GM18507 (cell line): ENCODE results near the gene REV1.

Experiments used
- DNase-seq: peaks from one replicate; pipeline ENCODE4 v3.0.0; 2011; ENCODE audit warnings: low read depth; ENCODE audit not compliant: insufficient read length; ENCODE audit errors: extremely low spot score
- FAIRE-seq: peaks from 2 replicates; lab custom pipeline; 2011; peaks lifted over from hg19 to GRCh38; lab: Jason Lieb, UNC

Gene REV1

GRCh38 chr2:99417396-99417795 is 72.4 kb downstream of the REV1 start:
- FAIRE-seq, result no peak
- DNase-seq, result no peak

- no peak for FAIRE-seq
- DNase-seq, result no peak
Measured at GRCh38 chr2:99414566-99414965, 75.3 kb downstream of the REV1 start.

GRCh38 chr2:99410276-99410675 is 79.5 kb downstream of the REV1 start:
- DNase-seq, result no peak
- no peak for FAIRE-seq

- DNase-seq (no peak), FAIRE-seq (no peak)
Measured at GRCh38 chr2:99406137-99406536, 83.7 kb downstream of the REV1 start.

- no peak for FAIRE-seq
- no peak for DNase-seq
Measured at GRCh38 chr2:99404797-99405669, 84.8 kb downstream of the REV1 start.

GRCh38 chr2:99404039-99404796 is 85.6 kb downstream of the REV1 start:
- DNase-seq, result no peak

GRCh38 chr2:99403524-99403923 is 86.3 kb downstream of the REV1 start:
- DNase-seq (no peak), FAIRE-seq (no peak)

More at GRCh38 chr2:99404039-99404796, 85.6 kb downstream of the REV1 start:
- no peak for FAIRE-seq

- FAIRE-seq, result no peak
- DNase-seq, result no peak
Measured at GRCh38 chr2:99403084-99403483, 86.7 kb downstream of the REV1 start.

GRCh38 chr2:99401841-99402240 is 88.0 kb downstream of the REV1 start:
- no peak for DNase-seq
- FAIRE-seq, result no peak

- no peak for DNase-seq
- FAIRE-seq, result no peak
Measured at GRCh38 chr2:99399795-99400194, 90.0 kb downstream of the REV1 start.

GRCh38 chr2:99399063-99399462 is 90.8 kb downstream of the REV1 start:
- no peak for DNase-seq
- no peak for FAIRE-seq

- DNase-seq (no peak), FAIRE-seq (no peak)
Measured at GRCh38 chr2:99398303-99398702, 91.5 kb downstream of the REV1 start.

GRCh38 chr2:99397266-99397920 is 92.4 kb downstream of the REV1 start:
- no peak for FAIRE-seq
- no peak for DNase-seq

- FAIRE-seq, result no peak
- DNase-seq, result no peak
Measured at GRCh38 chr2:99395589-99396130, 94.2 kb downstream of the REV1 start.

GRCh38 chr2:99389946-99390345 is 99.9 kb downstream of the REV1 start:
- no peak for FAIRE-seq
- no peak for DNase-seq

- no peak for FAIRE-seq
- DNase-seq, result no peak
Measured at GRCh38 chr2:99389371-99389770, 100.4 kb downstream of the REV1 start.

GRCh38 chr2:99388892-99389291 is 100.9 kb downstream of the REV1 start:
- FAIRE-seq, result no peak
- no peak for DNase-seq

GRCh38 chr2:99386011-99386410 is 103.8 kb downstream of the REV1 start:
- no peak for FAIRE-seq
- DNase-seq, result no peak

- no peak for DNase-seq
- no peak for FAIRE-seq
Measured at GRCh38 chr2:99382143-99382542, 107.7 kb downstream of the REV1 start.

- peak; percentile 74 for FAIRE-seq
- DNase-seq, result no peak
Measured at GRCh38 chr2:99380376-99381010, 109.3 kb downstream of the REV1 start.
